Endodermal cell (in vitro differentiated cells): Measurements from ENCODE around the gene COL23A1. TPM values are rescaled to one million over a fixed set of nuclear protein-coding genes. Genes with fewer than 3 reads are reported as not detected.

Experiments
- DNase-seq: peaks from one replicate; pipeline ENCODE4 v3.0.0-alpha.2; 2017
- H3K27ac ChIP-seq: 2 replicates; pipeline ENCODE4 v1.5.1; 2013; ENCODE audit warnings: mild to moderate bottlenecking, low read depth, low read length, moderate library complexity
- H3K27me3 ChIP-seq: 2 replicates; pipeline ENCODE4 v1.6.1; 2013; ENCODE audit warnings: mild to moderate bottlenecking, low read length, moderate library complexity; ENCODE audit not compliant: insufficient read depth, control insufficient read depth, poor library complexity, severe bottlenecking
- H3K36me3 ChIP-seq: 2 replicates; pipeline ENCODE4 v1.7.0; 2013; ENCODE audit warnings: mild to moderate bottlenecking, low read length, moderate library complexity; ENCODE audit not compliant: control insufficient read depth, insufficient read depth
- H3K4me1 ChIP-seq: one replicate; pipeline ENCODE4 v1.7.0; 2013; ENCODE audit warnings: low read length; ENCODE audit not compliant: control insufficient read depth, insufficient read depth
- H3K4me3 ChIP-seq: 2 replicates; pipeline ENCODE4 v1.5.1; 2013; ENCODE audit warnings: mild to moderate bottlenecking, low read length, moderate library complexity
- H3K9ac ChIP-seq: 2 replicates; pipeline ENCODE4 v1.6.1; 2013; ENCODE audit warnings: mild to moderate bottlenecking, low read length, moderate library complexity; ENCODE audit not compliant: poor library complexity, severe bottlenecking; ENCODE audit errors: extremely low read depth
- H3K9me3 ChIP-seq: 2 replicates; pipeline ENCODE4 v1.6.1; 2013; ENCODE audit warnings: mild to moderate bottlenecking, low read length, moderate library complexity; ENCODE audit not compliant: control insufficient read depth
- H3K27ac Mint-ChIP-seq: 2 replicates; pipeline ENCODE4 v1.8.0; 2020; ENCODE audit warnings: mixed read lengths
- H3K27me3 Mint-ChIP-seq: 2 replicates; pipeline ENCODE4 v1.8.0; 2021; ENCODE audit warnings: mild to moderate bottlenecking, mixed read lengths; ENCODE audit not compliant: insufficient read depth
- H3K36me3 Mint-ChIP-seq: 2 replicates; pipeline ENCODE4 v1.8.0; 2020; ENCODE audit warnings: low read depth, mixed read lengths
- H3K4me1 Mint-ChIP-seq: 2 replicates; pipeline ENCODE4 v1.8.0; 2020; ENCODE audit warnings: mixed read lengths
- H3K4me3 Mint-ChIP-seq: 2 replicates; pipeline ENCODE4 v1.8.0; 2020; ENCODE audit warnings: mild to moderate bottlenecking, moderate library complexity, mixed read lengths
- H3K9me3 Mint-ChIP-seq: 2 replicates; pipeline ENCODE4 v1.8.0; 2020; ENCODE audit warnings: mild to moderate bottlenecking, mixed read lengths
- WGBS, 2 experiments: methylation state at CpG; one replicate each; pipeline versions ENCODE4 v1.1.5 to v1.1.7; 2013; ENCODE audit warnings: missing lambda C conversion rate in 2 of 2, mixed read lengths in 1 of 2; ENCODE audit not compliant: insufficient coverage in 1 of 2, insufficient read length in 1 of 2; 5-methylcytosine and 5-hydroxymethylcytosine counted together
- total RNA-seq, 2 donors: library from RNA; stranded (reverse); fragmentation: NEBNext Ultra II Directional in 1 of 2; extraction: Animal tissue kit (Norgen Biotek cat#: 25700) in 1 of 2; gene quantifications; 2 replicates in 1 of 2; 3 replicates in 1 of 2; pipeline ENCODE4 v1.2.1, GENCODE V29; 2021
- TF ChIP-seq, protein P1 (sequence below): fragments of 200-600 bp; sonication (generic); conservative IDR thresholded peaks from 2 replicates; pipeline ENCODE4 v1.5.0; 2021; ENCODE audit warnings: antibody characterized with exemption, mild to moderate bottlenecking

Gene COL23A1
- total RNA-seq, 2 donors from 2014 or later: 50.2 to 71.3 TPM

DNA sequence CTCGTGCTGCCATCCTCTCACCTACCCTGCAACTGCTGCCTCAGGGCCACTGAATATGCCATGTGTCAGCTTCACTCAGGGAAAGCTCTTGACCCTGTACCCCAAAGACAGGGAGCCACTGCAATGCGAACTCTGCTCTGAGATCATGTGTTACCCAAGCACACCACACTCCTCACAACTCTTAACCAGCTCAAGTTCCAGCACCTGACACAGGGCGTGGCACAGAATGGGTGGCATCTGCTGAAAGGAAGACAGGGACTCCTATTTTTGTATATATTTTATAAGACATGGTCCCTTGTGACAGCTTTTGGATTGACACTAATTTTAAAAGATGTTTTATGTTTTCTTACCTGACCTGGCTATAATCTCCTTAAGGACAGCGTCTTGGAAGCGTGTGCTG lies 368.3 kb downstream of the COL23A1 start:
- no peak overlapping the region for H3K27ac Mint-ChIP-seq
- Histone ChIP-seq H3K4me3 (no peak overlapping the region), H3K27me3 (no peaks in the 10 kb centered on the region), H3K4me1 (no peaks in the 10 kb centered on the region), H3K9ac (no peak overlapping the region), H3K27ac (no peak overlapping the region), H3K9me3 (no peaks in the 10 kb centered on the region), H3K36me3 (peaks cover 64% of the 10 kb centered on the region)
- 72 to 100% methylated on average over 3 to 5 of the region's 5 CpGs for WGBS, 2 experiments
- no peaks in the 10 kb centered on the region for H3K9me3 Mint-ChIP-seq
- DNase-seq: no peak
- peaks cover 70% of the 10 kb centered on the region for H3K36me3 Mint-ChIP-seq
- H3K27me3 Mint-ChIP-seq: no peaks in the 10 kb centered on the region
- H3K4me3 Mint-ChIP-seq: no peak overlapping the region
- peaks cover 10% of the 10 kb centered on the region for H3K4me1 Mint-ChIP-seq
- TF ChIP-seq, protein P1, sequence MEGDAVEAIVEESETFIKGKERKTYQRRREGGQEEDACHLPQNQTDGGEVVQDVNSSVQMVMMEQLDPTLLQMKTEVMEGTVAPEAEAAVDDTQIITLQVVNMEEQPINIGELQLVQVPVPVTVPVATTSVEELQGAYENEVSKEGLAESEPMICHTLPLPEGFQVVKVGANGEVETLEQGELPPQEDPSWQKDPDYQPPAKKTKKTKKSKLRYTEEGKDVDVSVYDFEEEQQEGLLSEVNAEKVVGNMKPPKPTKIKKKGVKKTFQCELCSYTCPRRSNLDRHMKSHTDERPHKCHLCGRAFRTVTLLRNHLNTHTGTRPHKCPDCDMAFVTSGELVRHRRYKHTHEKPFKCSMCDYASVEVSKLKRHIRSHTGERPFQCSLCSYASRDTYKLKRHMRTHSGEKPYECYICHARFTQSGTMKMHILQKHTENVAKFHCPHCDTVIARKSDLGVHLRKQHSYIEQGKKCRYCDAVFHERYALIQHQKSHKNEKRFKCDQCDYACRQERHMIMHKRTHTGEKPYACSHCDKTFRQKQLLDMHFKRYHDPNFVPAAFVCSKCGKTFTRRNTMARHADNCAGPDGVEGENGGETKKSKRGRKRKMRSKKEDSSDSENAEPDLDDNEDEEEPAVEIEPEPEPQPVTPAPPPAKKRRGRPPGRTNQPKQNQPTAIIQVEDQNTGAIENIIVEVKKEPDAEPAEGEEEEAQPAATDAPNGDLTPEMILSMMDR: no peak

DNA sequence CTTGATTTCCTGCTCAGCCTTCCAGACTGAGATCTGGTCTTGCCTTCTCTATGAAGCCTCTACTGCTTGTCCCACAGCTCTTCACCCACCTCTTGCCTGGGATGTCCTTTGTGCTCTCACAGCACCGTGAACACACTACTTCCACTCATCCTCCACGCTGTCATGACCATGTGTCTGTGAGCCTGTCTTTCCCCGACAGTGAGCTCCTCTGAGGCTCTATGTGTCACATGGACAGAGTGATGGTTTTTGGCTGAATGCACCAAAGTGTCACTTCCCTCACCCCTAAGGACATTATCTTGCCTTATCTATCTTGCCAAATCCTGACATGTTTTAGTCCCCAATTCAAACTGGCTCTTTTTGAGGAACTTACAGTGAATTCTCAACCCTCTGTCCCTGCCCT lies 368.9 kb downstream of the COL23A1 start:
- DNase-seq: no peak
- 93 to 100% methylated on average over 3 of the region's 3 CpGs for WGBS, 2 experiments
- Histone ChIP-seq H3K27ac (no peak overlapping the region), H3K4me1 (no peaks in the 10 kb centered on the region), H3K36me3 (peaks cover 65% of the 10 kb centered on the region), H3K4me3 (no peak overlapping the region), H3K9ac (no peak overlapping the region), H3K9me3 (no peaks in the 10 kb centered on the region), H3K27me3 (no peaks in the 10 kb centered on the region)
- Mint-ChIP-seq H3K36me3 (peaks cover 72% of the 10 kb centered on the region), H3K4me3 (no peak overlapping the region), H3K27me3 (no peaks in the 10 kb centered on the region), H3K9me3 (no peaks in the 10 kb centered on the region), H3K4me1 (peaks cover 11% of the 10 kb centered on the region), H3K27ac (no peak overlapping the region)
- TF ChIP-seq, protein P1: no peak

DNA sequence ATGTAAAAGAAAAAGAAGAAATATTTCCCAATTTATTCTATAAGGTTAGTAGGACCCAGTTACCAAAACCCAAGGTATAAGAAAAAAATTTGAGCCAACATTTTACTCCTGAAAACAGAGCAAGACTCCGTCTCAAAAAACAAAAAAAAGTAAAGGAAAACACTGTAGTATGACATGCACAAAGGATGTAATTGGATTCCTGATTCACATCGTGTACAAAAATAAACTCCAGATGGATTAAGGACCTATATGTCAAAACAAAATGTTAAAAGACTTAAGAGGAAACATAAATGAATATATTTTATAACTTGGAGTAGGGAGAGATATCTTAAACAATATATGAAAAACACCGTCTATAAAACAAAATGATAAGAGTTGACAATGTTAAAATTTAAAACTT lies 371.4 kb downstream of the COL23A1 start:
- Mint-ChIP-seq H3K4me1 (peaks cover 10% of the 10 kb centered on the region), H3K9me3 (no peaks in the 10 kb centered on the region), H3K36me3 (peaks cover 72% of the 10 kb centered on the region), H3K27me3 (no peaks in the 10 kb centered on the region), H3K27ac (no peak overlapping the region), H3K4me3 (no peak overlapping the region)
- Histone ChIP-seq H3K4me1 (no peaks in the 10 kb centered on the region), H3K9ac (no peak overlapping the region), H3K36me3 (peaks cover 78% of the 10 kb centered on the region), H3K27me3 (no peaks in the 10 kb centered on the region), H3K27ac (no peak overlapping the region), H3K4me3 (no peak overlapping the region), H3K9me3 (no peaks in the 10 kb centered on the region)
- TF ChIP-seq, protein P1: no peak
- DNase-seq: no peak
- 98 to 100% methylated on average over 1 to 2 of the region's 3 CpGs for WGBS, 2 experiments
